ENCODE results near the gene CXXC5. TPM values are rescaled to one million over a fixed set of nuclear protein-coding genes. Genes with fewer than 3 reads are reported as not detected.

CXXC5 gene
- total RNA-seq, 1 donor from 2014 or later: 1.3 TPM

DNA sequence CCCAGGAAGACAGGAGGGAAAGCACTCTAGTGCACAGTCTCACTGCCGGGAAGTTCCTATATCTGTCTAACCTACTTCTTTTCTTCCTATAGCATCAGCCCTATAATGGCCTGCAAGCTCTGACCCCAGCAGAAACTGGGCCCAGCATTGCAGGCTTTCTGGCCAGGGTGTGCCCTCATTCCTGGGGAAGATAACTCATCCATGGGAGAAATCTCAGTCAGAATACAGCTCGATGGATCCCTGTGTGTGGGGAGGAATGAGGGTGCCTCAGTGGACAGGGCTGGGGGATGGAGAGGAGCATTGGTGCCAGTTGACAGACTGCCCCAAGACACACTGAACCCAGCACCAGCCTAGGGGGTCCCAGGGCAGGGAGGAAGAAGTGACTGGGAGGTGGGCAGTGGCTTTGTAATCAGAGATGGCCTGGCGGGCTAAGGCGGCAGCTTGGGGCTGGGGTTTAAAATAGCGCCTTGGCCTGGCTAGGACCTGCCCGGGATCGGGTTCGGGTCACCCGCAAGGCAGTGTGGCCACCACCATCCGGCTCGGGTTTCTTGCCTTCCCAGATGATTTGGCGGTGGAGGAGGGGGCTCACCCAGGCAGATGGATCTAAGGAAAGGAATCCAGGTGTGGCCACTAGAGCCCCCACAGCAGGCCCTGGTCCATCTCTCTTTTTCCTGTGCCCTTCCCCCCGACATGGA, 7.6 kb upstream of the CXXC5 start:
- peaks cover 15% of the 10 kb centered on the region for H3K36me3 Mint-ChIP-seq (ENCODE audit: low read depth)
- no peak overlapping the region for H3K4me3 Mint-ChIP-seq (ENCODE audit: low read depth)
- no peaks in the 10 kb centered on the region for H3K9me3 Mint-ChIP-seq
- DNase-seq (ENCODE audit: low spot score): no peak
- peaks cover 16% of the 10 kb centered on the region for H3K4me1 Mint-ChIP-seq (ENCODE audit: low read depth)
- no peak overlapping the region for H3K27ac Mint-ChIP-seq
- peaks cover 6% of the 10 kb centered on the region for H3K27me3 Mint-ChIP-seq (ENCODE audit: low read depth)
- intact Hi-C loops (cut with micrococcal nuclease): no loop called here

DNA sequence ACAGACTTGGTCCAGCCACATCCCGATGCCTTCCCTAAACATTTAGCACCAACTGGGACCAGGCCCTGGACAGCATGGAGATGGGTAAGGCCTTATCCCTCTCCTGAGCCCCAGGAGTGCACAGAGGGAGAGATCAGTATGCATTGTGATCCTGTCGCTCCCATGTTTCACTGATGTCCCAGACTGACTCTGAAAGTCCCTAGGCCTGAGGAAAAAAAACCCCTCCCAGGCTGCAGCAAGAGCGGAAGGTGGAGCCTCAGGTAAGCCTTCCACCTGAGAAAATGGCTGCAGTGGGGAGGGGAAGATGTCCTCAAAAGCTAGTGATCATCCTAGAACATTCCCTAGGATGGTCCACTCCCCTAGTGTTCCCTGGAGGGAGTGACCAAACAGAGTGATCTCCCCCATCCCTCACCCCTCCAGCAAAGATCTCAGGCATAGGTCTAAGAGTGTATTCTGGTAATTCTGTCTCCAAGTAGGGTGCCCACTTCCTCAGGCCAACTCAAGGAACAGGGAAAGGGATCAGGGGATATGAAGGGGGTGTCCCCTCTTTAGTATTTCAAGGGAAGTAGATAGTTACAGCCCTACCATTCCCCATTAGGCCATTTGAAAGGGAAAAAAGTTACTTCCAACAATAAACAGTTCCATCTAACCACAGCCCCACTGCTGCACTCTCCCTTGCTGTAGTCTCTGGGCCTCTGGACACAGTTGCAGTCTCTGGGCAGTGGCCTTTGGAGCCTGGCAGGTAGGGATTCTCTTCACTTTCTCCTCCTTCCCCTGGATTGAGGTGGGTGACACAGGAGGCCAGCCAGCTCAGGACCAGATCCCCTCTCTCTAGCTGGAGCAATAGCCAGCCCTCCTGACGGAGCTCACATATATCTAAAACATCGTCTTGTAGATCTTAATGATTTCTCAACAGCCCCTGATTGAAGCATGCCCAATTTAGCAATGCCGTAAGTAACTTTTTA, 6.8 kb upstream of the CXXC5 start:
- Mint-ChIP-seq H3K27ac (no peak overlapping the region), H3K27me3 (ENCODE audit: low read depth) (peaks cover 14% of the 10 kb centered on the region), H3K4me1 (ENCODE audit: low read depth) (peaks cover 9% of the 10 kb centered on the region), H3K4me3 (ENCODE audit: low read depth) (no peak overlapping the region), H3K36me3 (ENCODE audit: low read depth) (peaks cover 12% of the 10 kb centered on the region), H3K9me3 (no peaks in the 10 kb centered on the region)
- intact Hi-C loops (cut with micrococcal nuclease): no loop called here
- DNase-seq (ENCODE audit: low spot score): no peak

DNA sequence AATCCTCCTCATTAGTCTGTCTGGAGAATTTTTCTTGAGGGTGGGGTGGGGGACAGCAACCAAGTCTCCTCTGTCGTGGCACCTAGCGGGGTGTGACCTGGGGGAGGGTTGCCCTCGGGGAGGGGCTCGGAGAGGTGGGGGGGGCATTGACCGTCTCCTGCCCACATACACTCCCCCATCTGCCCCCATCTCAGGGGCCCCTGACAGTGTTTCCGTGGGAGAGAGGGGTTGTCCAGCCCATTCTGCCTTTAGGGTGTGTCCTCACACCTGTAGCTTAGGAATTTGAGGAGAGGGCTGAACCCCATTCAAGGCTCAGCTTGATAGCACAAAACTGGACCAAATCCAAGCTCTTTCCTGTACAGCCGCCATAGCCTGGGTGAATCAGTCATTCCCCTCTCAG, 5.9 kb upstream of the CXXC5 start:
- intact Hi-C loops (cut with micrococcal nuclease): no loop called here
- Mint-ChIP-seq H3K27me3 (ENCODE audit: low read depth) (peaks cover 22% of the 10 kb centered on the region), H3K9me3 (no peaks in the 10 kb centered on the region), H3K36me3 (ENCODE audit: low read depth) (peaks cover 7% of the 10 kb centered on the region), H3K4me3 (ENCODE audit: low read depth) (no peak overlapping the region), H3K27ac (no peak overlapping the region), H3K4me1 (ENCODE audit: low read depth) (peaks cover 3% of the 10 kb centered on the region)
- no peak for DNase-seq (ENCODE audit: low spot score)

DNA sequence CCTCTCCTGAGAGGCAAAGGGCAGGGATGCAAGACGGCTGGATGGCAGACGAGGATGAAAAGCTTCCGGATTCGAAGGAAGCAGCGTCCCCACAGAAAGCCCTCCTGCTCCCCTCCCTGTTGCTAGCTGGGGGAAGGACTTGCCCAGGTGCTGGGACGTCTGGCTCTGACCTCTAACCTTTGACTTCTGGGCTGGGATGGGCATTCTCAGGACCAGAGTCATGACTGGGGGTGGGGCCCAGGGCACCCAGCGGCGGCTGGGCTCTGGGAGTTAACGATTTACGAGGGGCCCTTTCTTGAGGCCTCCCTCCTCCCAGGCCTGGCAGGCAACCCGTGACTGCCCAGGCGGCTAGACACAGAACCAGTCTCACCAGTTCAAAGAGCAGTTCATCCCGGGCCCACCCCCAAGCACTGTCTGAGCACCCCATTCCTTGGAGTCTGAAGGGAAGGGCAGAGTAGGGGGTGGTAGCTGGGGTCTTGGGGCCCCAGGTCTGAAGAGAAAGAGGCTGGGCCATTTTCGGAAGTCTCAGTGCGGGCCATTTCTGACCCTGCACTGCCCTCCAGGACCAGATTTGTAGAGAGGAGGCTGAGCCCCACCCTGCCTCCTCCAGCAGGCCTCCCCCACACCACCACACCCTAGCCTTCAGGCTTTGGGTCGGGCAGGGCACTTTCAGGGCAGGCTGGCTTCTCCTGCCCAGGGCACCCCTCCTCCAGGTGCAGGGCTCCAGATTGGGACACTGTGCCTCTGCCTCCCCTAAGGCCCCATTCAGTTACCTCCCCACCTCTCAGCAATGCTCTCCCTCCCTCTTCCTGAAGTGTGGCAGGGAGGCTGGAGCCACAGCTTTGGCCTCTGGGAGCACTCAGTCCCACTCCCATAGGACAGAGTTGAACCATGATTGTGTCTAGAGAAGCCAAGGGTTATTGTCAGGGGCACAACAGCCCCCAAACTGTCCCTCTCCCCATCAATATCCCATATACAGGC, 5.0 kb upstream of the CXXC5 start:
- DNase-seq (ENCODE audit: low spot score): no peak
- intact Hi-C loops (cut with micrococcal nuclease): no loop called here
- no peaks in the 10 kb centered on the region for H3K9me3 Mint-ChIP-seq
- peaks cover 3% of the 10 kb centered on the region for H3K4me1 Mint-ChIP-seq (ENCODE audit: low read depth)
- H3K4me3 Mint-ChIP-seq (ENCODE audit: low read depth): no peak overlapping the region
- no peak overlapping the region for H3K27ac Mint-ChIP-seq
- H3K36me3 Mint-ChIP-seq (ENCODE audit: low read depth): peaks cover 7% of the 10 kb centered on the region
- H3K27me3 Mint-ChIP-seq (ENCODE audit: low read depth): peaks cover 28% of the 10 kb centered on the region

DNA sequence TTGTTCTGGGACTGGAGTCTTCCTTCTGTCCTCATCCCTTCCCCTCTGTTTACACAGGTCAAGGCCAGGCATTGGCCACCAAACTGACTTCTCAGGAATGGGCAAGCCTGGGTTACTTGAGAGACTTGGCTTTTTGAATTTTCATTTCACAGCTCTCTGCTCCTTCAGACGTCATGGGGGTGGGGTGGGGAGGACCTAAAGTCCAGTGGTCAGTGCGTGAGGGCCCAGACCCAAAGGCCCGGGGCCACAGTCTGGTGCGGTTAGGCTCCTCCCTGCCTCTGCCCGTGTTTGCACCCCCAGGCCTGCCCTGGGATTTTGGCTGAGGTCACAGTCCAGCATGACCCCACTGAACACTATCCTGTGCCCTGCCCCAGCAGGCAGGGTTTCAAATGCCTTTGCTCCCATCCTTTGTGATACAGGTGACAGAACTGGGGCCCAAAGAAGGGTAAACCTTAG, 4.1 kb upstream of the CXXC5 start:
- Mint-ChIP-seq H3K36me3 (ENCODE audit: low read depth) (peaks cover 2% of the 10 kb centered on the region), H3K9me3 (no peaks in the 10 kb centered on the region), H3K4me3 (ENCODE audit: low read depth) (no peak overlapping the region), H3K27ac (no peak overlapping the region), H3K27me3 (ENCODE audit: low read depth) (peaks cover 28% of the 10 kb centered on the region), H3K4me1 (ENCODE audit: low read depth) (peaks cover 3% of the 10 kb centered on the region)
- intact Hi-C loops (cut with micrococcal nuclease): no loop called here
- DNase-seq (ENCODE audit: low spot score): no peak

DNA sequence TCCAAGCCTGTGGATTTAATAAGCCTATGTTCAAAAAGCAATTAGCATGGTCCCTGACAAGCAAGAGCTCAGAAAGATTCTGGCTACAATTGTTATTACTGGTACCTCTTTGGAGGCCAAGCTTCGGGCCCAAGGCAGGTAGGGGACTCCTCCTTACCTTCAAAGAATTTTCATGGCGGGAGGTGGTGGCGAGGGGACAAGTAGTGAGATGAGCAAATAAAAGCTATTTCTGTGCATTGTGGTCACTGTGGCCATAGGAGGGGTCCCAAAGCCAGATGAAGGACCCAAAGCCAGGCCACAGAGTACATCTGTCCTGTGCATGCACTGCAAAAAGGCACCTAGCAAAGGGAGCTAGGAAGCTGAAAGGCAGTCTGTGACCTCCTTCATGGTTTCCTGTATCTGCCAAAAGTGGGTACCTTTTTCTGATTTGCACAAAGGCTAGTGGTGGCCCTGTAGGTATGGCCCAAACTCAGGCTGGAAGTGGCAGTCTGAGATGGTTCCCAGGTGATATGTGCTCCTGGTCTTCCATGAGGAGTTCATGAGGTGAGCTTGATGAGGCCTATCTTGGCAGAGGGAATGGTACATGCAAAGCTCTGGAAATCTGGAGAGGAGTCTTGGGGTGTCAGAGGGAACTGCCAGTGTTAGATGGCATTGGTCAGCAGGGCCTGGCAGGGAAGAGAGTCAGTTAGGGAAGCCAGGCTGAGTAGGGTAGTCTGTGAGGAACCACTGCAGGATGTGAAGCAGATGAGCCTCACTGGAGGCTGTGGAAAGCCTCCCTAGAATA, 3.3 kb upstream of the CXXC5 start:
- Mint-ChIP-seq H3K36me3 (ENCODE audit: low read depth) (peaks cover 2% of the 10 kb centered on the region), H3K4me3 (ENCODE audit: low read depth) (no peak overlapping the region), H3K27ac (no peak overlapping the region), H3K9me3 (no peaks in the 10 kb centered on the region), H3K4me1 (ENCODE audit: low read depth) (peaks cover 8% of the 10 kb centered on the region), H3K27me3 (ENCODE audit: low read depth) (peaks cover 32% of the 10 kb centered on the region)
- intact Hi-C loops (cut with micrococcal nuclease): no loop called here
- no peak for DNase-seq (ENCODE audit: low spot score)

DNA sequence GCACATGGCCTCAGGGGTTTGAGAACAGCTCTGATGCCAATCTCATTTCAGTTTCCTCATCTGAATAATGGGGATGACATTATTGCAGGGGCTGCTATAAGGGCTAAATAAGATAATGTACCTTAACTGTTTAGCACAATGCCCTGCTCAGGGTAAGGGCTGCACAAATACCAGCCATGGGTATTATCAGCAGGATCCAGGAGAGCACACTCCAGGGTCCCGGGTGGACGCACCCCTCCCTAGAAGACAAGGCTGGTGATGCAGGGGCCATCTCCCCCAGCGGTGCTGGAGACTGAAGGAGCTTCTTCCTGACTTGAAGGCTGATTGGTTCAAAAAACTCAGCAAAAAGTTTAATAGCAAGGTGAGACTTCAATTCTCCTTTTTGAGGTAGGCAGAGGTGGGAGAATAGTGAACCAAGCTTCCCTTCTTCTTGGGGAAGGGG, 2.7 kb upstream of the CXXC5 start:
- peaks cover 2% of the 10 kb centered on the region for H3K36me3 Mint-ChIP-seq (ENCODE audit: low read depth)
- H3K9me3 Mint-ChIP-seq: no peaks in the 10 kb centered on the region
- intact Hi-C loops (cut with micrococcal nuclease): no loop called here
- peaks cover 10% of the 10 kb centered on the region for H3K4me1 Mint-ChIP-seq (ENCODE audit: low read depth)
- H3K4me3 Mint-ChIP-seq (ENCODE audit: low read depth): no peak overlapping the region
- DNase-seq (ENCODE audit: low spot score): no peak
- peaks cover 36% of the 10 kb centered on the region for H3K27me3 Mint-ChIP-seq (ENCODE audit: low read depth)
- H3K27ac Mint-ChIP-seq: no peak overlapping the region

DNA sequence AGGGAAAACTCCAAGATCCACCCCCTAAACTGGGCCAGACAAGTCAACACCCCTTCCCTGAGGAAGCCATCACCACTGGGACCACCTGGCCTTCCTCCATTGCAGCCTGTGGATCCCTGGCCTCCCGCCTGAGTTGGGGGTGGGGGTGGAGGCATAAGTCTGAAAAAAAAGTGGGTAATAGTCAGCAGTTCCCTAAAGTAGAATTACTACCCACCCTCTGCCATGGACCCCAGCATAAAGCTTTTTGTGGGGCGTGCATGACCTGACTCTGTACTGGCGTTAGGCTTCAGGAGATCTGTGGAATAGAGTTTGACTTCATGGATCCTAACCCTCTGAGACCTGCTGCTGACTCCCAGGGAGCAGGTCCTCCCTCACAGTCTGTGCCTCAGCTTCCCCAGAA, 2.0 kb upstream of the CXXC5 start:
- H3K9me3 Mint-ChIP-seq: no peaks in the 10 kb centered on the region
- no peak overlapping the region for H3K27ac Mint-ChIP-seq
- intact Hi-C loops (cut with micrococcal nuclease): no loop called here
- H3K4me1 Mint-ChIP-seq (ENCODE audit: low read depth): peaks cover 11% of the 10 kb centered on the region
- peaks cover 41% of the 10 kb centered on the region for H3K27me3 Mint-ChIP-seq (ENCODE audit: low read depth)
- H3K36me3 Mint-ChIP-seq (ENCODE audit: low read depth): peaks cover 2% of the 10 kb centered on the region
- DNase-seq (ENCODE audit: low spot score): no peak
- no peak overlapping the region for H3K4me3 Mint-ChIP-seq (ENCODE audit: low read depth)

DNA sequence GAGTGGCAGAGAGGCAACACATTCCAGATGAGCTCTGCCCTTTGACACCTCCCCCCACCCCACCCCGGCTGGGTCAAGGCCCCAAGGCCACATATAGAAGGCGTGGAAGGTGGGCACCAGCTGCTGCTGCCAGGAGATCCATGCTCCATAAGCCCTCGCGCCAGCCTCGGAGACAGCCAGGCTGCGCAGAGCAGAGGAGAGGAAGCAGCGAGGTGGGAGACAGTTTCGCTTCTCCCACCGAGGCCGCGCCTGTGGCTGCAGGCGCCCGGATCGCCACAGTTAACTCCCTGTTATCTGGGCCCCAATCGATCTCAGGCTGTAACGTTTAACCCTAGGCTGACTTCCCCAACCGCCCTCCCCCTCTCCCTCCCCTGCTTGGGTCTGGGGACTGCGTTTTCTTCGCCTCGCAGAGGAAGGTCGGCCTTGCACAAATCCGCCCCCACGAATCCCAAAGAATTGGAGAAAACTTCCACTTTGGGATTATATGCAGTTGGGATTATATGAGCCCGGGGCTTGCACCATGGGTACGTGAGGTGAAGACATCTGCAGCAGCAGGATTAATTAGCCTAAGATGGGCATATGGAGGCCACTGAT, 1.1 kb upstream of the CXXC5 start:
- H3K9me3 Mint-ChIP-seq: no peaks in the 10 kb centered on the region
- no peak overlapping the region for H3K27ac Mint-ChIP-seq
- intact Hi-C loops (cut with micrococcal nuclease): no loop called here
- peaks cover 2% of the 10 kb centered on the region for H3K36me3 Mint-ChIP-seq (ENCODE audit: low read depth)
- H3K4me3 Mint-ChIP-seq (ENCODE audit: low read depth): no peak overlapping the region
- DNase-seq (ENCODE audit: low spot score): no peak
- H3K27me3 Mint-ChIP-seq (ENCODE audit: low read depth): peaks cover 47% of the 10 kb centered on the region
- peaks cover 18% of the 10 kb centered on the region for H3K4me1 Mint-ChIP-seq (ENCODE audit: low read depth)

DNA sequence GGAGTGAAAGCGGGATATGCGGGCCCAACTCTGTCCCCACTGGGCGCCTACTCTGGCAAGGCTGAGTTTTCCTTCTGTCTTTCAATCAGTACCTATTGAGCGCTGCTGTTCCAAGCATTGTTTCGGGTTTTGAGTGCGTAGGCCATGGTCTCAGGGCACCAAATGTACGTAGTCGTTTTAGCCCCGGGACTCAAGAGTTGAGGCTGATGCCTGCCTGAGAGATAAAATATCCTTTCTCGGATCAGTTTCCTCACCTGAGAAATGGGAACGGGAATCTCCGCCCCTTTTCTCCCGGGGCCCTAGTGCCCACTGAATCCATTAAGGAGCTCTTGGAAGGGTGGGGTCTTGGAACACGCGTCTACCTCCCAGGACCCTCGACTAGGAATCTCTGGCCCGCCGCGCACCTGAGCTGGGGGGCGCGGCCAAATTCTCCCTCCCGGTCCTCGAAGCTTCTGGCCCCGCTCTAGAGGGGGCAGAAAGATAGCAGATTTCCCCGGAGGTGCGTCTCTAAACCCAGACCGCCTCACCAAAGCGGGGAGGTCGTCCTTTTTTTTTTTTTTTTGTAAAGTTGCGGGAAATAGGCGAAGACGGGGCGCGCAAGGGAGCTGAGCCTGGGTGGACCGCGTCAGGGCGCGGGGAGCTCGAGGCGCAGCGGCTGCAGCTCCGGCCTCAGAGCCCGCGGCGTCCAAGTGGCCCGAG, 494 bp upstream of the CXXC5 start:
- peak overlapping the region; percentile 49 for H3K4me3 Mint-ChIP-seq (ENCODE audit: low read depth)
- intact Hi-C loops (cut with micrococcal nuclease): loop anchor here (1.0 kb wide), 1 partner anchor 10 kb away; no protein-coding TSS in a partner anchor
- no peaks in the 10 kb centered on the region for H3K9me3 Mint-ChIP-seq
- no peak for DNase-seq (ENCODE audit: low spot score)
- peaks cover 53% of the 10 kb centered on the region for H3K27me3 Mint-ChIP-seq (ENCODE audit: low read depth)
- H3K36me3 Mint-ChIP-seq (ENCODE audit: low read depth): peaks cover 2% of the 10 kb centered on the region
- H3K4me1 Mint-ChIP-seq (ENCODE audit: low read depth): peaks cover 24% of the 10 kb centered on the region
- H3K27ac Mint-ChIP-seq: no peak overlapping the region
